NCI-H2029 treated with DMSO at 0.1 percent for 48 hours (cell line): ENCODE measurements around the gene MGST3.
"Not testable (repeated sequence)": the region's sequence is repeated elsewhere in the genome, so short reads cannot be mapped to it uniquely, and the experiment has no call there.

Experiments
- DNase-seq: peaks from one replicate; lab custom pipeline; 2025; lab: John Stamatoyannopoulos, UW

The MGST3 gene

DNA sequence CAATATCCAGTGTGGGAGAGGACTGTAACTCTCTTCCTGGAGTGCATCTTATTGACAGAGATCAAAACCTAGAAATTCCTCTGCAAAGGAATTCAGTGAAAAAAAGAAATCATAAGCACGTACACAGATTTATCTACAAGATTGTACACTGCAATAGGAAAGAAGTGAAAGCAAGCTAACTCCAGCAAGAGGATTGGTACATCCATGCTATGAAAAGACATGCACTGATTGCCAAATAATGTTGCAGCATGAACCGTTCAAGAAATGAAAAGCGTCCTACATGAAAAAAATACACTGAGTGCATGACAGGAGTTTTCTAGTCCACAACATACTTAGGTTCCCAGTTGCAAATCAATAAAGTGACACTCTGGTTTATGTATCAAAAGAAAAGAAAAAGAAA, 1.9 kb upstream of the MGST3 start:
- DNase-seq, result no peak

DNA sequence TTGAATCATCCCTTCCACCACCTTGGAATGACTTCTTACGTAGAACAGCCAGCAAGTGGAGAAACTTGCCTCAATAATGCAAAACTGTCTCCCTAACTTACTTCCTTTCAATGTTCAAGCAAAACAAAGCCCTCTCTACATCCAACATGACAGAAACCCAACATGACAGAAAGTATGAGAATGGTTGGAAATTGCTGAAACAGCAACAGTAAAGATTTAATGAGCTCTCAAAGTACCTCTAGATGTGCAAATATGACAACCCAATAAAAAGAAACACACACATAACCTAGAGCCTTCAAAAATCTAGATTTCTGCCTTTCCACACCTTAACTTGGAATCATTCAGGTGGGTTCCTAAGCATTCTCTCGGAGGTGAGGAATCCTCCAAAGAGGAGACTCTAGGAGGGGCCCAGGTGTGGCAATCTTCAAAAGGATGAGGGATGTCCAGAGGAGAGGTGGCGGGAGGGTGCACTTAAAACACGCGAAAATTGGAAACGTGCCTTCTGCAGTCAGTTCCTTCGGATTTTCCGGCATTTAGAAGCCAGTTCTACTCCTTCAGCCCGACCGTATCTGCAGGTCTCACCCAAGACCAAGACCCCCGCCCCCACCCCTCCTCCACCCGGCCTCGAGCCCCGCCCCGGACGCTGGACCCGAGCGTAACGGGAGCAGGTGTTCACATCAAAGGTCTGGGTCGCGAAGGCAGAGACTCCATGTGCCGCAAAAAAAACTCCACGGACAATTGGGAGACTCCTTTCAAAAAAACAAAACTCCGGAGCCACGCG, 996 bp upstream of the MGST3 start:
- DNase-seq, result peak; percentile 23

DNA sequence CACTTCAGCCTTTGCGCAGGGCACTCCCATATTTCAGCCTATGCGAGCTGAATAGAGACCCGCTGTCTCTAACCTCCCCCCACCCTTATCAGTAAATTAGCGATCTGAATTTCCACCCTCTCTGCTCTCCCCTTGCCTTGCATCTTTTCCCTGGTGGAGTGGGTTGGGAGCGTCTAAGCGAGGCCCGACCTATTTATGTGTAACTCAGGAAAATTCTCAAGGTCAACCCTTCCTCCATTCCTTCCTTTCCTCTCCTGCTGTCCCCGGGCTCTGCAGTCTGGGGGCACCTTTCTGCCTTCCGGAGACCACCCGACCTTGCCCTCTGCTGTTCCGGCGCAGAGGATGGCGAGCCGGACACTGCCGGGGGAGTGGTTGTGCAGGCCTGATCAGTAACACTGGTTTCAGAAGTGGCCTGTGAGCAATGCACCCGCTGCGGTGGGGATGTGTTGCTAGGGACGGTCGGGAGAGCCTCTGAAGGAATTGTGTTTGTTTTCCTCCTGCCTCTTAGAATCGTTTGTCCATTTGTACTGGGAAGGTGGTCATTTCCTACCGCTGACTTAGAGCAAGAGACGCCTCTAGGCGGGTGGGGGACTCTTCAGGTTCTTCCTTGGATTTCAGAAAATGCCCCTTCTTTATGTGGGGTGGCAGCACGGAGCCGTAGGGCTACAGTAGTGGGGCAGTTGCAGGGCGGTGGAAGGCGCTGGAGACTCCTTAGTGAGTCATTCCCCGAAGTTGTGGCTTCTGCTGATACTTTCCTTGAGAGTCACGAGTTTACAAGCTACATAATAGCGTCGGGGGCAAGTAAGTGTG, 513 bp downstream of the MGST3 start:
- no peak for DNase-seq

GRCh38 chr1:165632152-165632469, 1.1 kb downstream of the MGST3 start:
- DNase-seq, result no peak

DNA sequence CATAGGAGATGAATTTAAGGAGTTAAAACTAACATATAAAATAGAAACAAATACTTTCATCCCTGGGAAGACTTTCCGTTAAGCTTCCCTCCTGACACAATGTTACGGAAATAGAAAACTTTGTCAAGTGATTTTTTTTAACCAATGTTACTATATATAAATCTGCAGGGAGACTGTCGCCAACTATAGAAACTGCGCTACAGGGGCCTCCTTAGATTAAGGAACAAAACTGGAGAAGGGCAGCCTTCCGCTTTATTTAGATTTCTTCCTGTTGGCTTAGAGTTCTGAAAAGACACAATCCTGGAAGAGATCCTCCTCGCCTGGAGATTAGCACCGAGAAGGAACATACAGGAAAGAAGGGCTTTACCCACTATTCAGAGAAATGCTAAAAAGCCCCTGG, 1.5 kb downstream of the MGST3 start:
- no peak for DNase-seq

- DNase-seq, result no peak
These were observed 2.6 kb downstream of the MGST3 start for GRCh38 chr1:165633614-165634013.

DNA sequence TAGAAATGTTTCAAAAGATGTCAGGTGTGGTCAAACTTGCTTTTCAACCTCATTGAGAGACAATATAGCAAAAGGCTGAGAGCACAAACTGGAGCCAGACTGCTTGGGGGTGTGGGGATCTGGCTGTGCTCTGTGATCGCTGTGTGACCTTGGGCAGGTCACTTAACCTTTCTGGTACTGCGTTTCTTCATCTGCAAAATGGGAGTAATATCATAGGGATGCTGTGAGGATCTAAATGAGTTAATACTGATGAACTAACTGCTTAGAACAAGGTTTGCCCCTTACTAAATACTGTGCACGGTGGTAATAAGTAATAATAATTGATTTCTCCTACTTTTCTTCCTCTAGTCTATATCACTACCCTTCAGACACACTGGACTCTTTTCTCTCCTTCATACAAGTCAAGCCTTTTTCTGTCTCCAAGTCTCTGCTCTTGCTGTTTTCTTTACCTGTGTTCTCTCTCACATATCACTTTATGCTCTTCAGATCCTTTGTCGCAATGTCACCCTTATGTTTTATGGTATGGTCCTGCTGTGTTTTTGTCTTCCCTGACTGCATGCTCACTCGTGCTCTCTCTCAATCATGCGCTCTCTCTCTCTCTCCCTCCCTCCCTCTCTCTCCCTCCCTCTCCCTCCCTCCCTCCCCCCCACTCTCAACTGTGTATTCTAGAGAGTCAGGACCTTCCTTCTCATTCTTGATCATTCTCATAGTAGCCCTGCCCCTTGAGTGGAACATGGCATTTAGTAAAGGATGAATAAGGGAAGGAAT, 3.3 kb downstream of the MGST3 start:
- DNase-seq, result no peak

- DNase-seq, result no peak
These were observed 4.3 kb downstream of the MGST3 start for GRCh38 chr1:165635329-165635728.

DNA sequence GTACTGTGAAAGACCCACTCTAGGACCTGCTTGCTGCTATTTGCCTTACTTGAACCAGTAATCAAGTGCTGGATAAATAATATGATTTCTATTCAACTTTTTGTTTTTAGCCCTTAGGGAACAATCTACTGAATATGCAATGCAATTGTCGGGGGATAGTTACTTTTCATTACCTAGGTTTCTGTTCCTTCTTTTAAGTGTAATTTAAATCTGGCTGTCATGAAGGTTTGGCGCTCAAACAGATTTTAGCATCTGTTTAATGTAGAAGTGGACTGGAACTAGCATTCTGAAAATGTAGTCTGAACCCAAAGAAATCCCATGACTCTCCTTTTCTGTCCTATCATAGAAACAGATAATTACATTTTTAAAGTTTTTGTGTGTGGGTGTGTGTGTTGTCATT, 4.8 kb downstream of the MGST3 start:
- DNase-seq, result no peak

- DNase-seq, result no peak
These were observed 6.4 kb downstream of the MGST3 start for GRCh38 chr1:165637427-165637826.

DNA sequence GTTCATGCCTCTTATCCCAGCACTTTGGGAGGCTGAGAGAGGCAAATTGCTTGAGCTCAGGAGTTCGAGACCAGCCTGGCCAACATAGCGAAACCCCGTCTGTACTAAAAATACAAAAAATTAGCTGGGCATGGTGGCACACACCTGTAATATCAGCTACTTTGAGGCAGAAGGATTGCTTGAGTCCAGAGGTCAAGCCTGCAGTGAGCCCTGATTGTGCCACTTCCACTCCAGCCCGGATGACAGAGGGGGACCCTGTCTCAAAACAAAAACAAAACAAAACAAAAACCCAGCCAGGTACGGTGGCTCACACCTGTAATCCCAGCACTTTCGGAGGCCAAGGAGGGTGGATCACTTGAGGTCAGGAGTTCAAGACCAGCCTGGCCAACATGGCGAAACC, 7.2 kb downstream of the MGST3 start:
- not testable (repeated sequence) for DNase-seq

DNA sequence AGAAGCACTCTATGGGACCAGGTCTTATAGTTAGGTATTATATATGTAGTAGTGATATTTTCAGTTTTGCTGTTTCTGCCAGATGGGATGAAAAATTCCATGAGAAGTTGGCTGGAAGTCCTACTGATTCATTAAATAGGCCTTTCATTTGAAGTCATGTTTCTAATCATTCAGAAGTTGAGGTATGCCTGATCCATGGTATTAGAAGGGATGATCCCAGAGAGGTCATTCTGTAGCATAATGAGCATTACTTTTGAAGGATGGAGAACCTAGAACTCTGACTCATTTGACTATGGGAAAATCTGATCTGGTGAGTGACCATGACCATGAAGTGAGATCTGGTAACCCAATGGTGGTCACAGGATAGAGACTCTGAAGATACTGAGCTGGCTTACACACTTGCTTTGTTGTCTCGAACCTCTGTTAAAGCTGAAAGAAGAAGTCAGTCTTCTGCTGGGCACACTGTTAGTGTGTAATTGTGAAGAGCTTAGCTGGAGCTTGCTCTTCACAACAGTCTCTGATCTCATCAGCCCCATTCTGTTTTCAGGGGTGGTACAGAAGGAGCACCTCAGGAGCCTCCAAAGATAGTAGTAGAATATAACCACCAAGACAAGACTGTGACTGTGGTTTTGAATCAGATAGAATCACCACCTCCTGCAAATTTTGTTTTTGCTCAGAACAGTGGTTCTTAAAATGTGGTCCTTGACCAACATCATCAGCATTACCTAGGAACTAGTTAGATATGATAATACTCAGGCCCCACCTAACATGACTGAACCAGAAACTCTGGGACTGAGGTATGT, 9.0 kb downstream of the MGST3 start:
- DNase-seq, result no peak

DNA sequence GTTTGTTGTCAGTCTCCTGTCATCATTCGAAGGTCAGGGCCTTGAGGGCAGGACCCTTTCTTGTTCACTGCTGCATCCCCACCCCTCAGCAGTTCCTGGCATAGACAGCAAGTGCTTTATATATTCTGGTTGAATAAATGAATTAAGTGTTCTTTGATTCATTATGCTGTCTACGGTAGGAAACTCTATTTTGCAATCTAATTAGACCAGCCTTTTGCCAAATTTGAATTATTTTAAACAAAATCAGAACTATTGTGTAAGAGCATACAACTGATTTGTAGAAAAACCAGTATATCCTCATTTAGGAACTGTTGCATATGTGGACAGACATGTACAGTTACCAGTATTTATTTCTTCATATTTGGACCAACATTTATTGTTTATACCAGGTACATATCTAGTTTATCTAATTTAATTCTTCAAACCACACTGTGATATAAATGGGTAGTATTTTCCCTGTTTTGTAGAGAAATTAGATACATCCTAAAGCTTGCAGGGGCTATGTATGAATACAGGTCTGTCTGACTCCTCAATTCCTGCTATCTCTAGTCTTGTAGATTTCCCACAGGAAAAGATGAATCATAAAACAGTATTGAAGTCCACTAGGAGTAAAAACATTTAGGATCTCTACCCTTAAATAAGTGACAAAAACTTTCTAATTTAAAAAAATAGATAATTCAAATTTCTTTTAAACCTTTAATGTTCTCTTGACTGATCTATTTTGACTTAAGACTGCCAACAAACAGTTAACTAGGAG, 10.4 kb downstream of the MGST3 start:
- DNase-seq, result no peak

- no peak for DNase-seq
These were observed 13.2 kb downstream of the MGST3 start for GRCh38 chr1:165644064-165644735.

DNA sequence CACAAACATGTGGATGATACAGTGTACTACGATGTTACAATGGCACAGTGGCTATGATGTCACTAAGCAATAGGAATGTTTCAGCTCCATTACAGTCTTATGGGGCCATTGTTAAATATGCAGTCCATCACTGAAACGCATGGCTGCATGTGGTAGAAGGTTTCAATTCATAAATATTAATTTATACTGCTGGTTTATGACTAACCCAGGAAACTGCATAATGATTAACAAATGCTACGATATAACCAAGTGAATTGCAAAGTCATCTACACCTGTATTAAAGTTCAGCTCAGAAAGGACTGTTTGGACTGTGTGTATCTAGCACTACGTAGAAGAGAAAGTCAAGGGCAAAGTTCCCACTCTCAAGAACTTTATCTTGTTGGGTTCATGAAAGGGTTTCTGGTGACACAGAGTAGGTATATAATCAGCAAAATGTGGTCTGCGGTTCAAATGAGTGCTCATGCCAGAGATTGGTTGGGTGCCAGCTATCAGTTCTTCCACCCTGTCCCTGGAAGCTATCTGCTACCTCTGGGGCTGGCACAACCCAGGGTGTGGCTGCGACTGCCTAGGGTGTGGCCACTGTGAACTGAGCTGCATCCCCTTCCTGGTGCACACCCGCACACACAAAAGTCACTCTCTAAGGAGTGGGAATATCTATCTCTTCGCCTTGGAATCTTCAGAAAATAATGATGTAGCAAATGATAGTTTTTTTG, 14.8 kb downstream of the MGST3 start:
- DNase-seq, result no peak

GRCh38 chr1:165647517-165647916, 16.5 kb downstream of the MGST3 start:
- DNase-seq, result no peak

DNA sequence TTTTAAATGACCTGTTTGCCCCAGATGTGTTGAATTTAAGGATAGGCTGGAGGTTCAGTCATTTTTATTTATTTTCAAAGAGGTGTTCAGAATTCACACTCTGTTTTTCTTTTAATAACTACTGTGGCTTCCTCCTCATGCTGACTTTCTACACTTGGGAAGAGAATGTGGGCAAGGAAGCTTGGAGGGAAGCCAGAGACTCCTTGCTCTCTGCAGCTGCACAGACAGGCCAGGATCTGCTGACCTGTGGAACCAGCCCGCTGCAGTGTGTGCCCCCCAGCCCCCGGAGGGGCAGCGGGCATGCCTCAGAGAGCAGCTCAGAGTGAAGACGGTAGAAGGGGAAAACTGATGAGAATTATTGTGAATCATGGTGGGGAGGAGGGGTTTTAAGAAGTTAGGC, 16.9 kb downstream of the MGST3 start:
- DNase-seq, result no peak

- no peak for DNase-seq
These were observed 18.0 kb downstream of the MGST3 start for GRCh38 chr1:165648919-165649572.

- DNase-seq, result no peak
These were observed 20.1 kb downstream of the MGST3 start for GRCh38 chr1:165650981-165651625.
